Thyroid gland (tissue), 4 donors: ENCODE measurements around the gene SERPINA12. TPM values are rescaled to one million over a fixed set of nuclear protein-coding genes. Genes with fewer than 3 reads are reported as not detected.

Experiments used
- DNase-seq, 2 donors: peaks; one replicate each; pipeline ENCODE4 v3.0.0-alpha.2; 2019
- H3K27ac ChIP-seq, 3 donors: fragments of 200-600 bp; sonication (generic); 1 replicate in 2 of 3; 2 replicates in 1 of 3; pipeline ENCODE4 v1.5.1; 2016 to 2019; ENCODE audit warnings: mild to moderate bottlenecking in 1 of 3, moderate library complexity in 1 of 3
- H3K27me3 ChIP-seq: fragments of 200-600 bp; sonication (generic); one replicate; pipeline ENCODE4 v1.5.1; 2019
- H3K36me3 ChIP-seq, 2 donors: fragments of 200-600 bp; sonication (generic); one replicate each; pipeline ENCODE4 v1.5.1; 2016 to 2019
- H3K4me1 ChIP-seq, 2 donors: fragments of 200-600 bp; sonication (generic); one replicate each; pipeline ENCODE4 v1.5.1; 2017 to 2019
- H3K4me3 ChIP-seq, 3 donors: fragments of 200-600 bp; sonication (generic); replicated peaks in 1 of 3; 1 replicate in 2 of 3; 2 replicates in 1 of 3; pipeline ENCODE4 v1.5.1; 2016; ENCODE audit warnings: mild to moderate bottlenecking in 1 of 3
- H3K9me3 ChIP-seq: fragments of 200-600 bp; sonication (generic); one replicate; pipeline ENCODE4 v1.5.1; 2017
- POLR2A ChIP-seq, 2 donors: fragments of 450-650 bp; IDR thresholded peaks; one replicate each; pipeline ENCODE4 v1.6.1; 2017; ENCODE audit warnings: antibody characterized with exemption in 2 of 2, mild to moderate bottlenecking in 2 of 2, moderate library complexity in 1 of 2
- WGBS, 2 donors: methylation state at CpG; one replicate each; pipeline ENCODE4 v1.1.5; 2017; 5-methylcytosine and 5-hydroxymethylcytosine counted together
- intact Hi-C: fragments of 100-400 bp; cut with DNase I; formaldehyde crosslinking; loops from one replicate; pipeline ENCODE4 v1.15.1; 2023
- total RNA-seq, 4 donors: library from RNA; depleted of rRNA; stranded (reverse); fragments of >200 nt; gene quantifications; one replicate each; pipeline ENCODE4 v1.2.3, GENCODE V29; 2016
- TF ChIP-seq, protein P1 (sequence below), 6 experiments: fragments of 200-600 bp in 3 of 6; fragments of 450-650 bp in 3 of 6; sonication (generic) in 3 of 6; IDR thresholded peaks; one replicate each; pipeline ENCODE4 v1.5.1; 2016 to 2019; ENCODE audit warnings: antibody characterized with exemption in 6 of 6, mild to moderate bottlenecking in 2 of 6, inconsistent platforms in 1 of 6, moderate library complexity in 1 of 6

Gene SERPINA12
- total RNA-seq, 4 donors from 2014 or later = not detected

DNA sequence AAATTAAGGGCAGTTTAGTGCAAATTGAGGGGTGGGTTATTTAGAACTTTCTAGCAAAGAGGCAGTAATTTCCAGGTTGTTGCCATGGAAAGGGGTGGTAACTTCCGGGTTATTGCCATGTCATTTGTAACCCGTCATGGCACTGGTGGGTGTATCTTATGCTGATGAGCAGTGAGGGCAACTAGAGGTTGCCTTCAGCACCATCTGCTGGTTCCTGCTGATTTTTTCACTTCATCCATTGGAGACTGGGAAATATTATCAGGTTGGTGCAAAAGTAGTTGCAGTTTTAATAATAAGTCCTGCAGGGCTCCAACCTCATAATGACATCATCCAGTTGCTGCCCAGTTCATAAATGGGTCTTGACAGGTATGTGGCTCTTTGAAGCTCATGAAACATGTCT lies 27.6 kb upstream of the SERPINA12 start:
- Histone ChIP-seq H3K9me3 (no peaks in the 10 kb centered on the region), H3K4me3 (no peak overlapping the region), H3K4me1 (no peaks in the 10 kb centered on the region), H3K27me3 (no peaks in the 10 kb centered on the region), H3K27ac (no peak overlapping the region), H3K36me3 (no peaks in the 10 kb centered on the region)
- intact Hi-C loops = no loop called here
- TF ChIP-seq, protein P1, sequence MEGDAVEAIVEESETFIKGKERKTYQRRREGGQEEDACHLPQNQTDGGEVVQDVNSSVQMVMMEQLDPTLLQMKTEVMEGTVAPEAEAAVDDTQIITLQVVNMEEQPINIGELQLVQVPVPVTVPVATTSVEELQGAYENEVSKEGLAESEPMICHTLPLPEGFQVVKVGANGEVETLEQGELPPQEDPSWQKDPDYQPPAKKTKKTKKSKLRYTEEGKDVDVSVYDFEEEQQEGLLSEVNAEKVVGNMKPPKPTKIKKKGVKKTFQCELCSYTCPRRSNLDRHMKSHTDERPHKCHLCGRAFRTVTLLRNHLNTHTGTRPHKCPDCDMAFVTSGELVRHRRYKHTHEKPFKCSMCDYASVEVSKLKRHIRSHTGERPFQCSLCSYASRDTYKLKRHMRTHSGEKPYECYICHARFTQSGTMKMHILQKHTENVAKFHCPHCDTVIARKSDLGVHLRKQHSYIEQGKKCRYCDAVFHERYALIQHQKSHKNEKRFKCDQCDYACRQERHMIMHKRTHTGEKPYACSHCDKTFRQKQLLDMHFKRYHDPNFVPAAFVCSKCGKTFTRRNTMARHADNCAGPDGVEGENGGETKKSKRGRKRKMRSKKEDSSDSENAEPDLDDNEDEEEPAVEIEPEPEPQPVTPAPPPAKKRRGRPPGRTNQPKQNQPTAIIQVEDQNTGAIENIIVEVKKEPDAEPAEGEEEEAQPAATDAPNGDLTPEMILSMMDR (IDR thresholded peaks at IDR 0.05) = no peak
- TF ChIP-seq POLR2A (IDR thresholded peaks at IDR 0.05) = no peak
- no peak for DNase-seq
- 56 to 74% methylated on average over 2 of the region's 2 CpGs for WGBS, 2 donors

DNA sequence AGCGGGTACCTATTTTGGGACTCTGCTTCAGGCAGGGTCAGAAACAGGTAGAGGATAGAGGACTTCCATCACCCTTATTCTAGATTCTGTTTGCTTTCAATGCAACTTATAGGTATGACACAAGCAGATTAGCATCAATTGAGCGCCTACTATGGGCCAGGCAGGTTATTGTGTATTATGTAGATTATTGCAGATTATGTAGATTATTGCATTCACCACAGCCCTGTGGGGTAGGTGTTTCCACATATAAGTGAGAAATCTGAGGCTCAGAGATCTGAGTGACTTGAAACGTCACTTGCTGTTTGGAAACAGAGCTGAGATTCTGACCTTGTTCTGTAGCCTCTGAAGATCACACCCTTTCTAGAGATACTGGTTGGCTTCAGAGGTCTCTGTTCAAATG lies 26.2 kb upstream of the SERPINA12 start:
- WGBS, 2 donors = 82 to 85% methylated on average over 2 to 3 of the region's 3 CpGs
- no peak for DNase-seq
- TF ChIP-seq POLR2A (IDR thresholded peaks at IDR 0.05) = no peak
- TF ChIP-seq, protein P1 (IDR thresholded peaks at IDR 0.05) = no peak
- Histone ChIP-seq H3K27me3 (no peaks in the 10 kb centered on the region), H3K36me3 (no peaks in the 10 kb centered on the region), H3K4me3 (no peak overlapping the region), H3K9me3 (no peaks in the 10 kb centered on the region), H3K4me1 (no peaks in the 10 kb centered on the region), H3K27ac (no peak overlapping the region)
- intact Hi-C loops = no loop called here

DNA sequence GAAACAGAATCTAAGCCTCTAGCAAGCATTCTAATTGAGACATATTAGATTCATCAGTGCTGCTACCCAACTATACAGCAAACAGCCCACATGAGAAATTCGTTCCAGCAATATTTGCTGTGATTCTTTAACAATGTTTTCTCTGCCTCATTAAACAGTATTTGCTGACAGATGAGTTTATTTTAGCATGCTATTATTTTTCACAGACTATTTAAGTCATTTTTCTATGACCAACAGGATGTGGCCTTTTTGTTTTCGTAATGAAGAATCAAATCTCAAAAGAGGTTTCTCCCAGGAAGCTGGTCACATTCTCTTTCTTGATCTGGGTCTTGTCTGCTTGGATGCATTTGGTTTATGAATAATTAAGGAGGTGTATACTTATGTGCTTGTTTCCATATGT lies 23.2 kb upstream of the SERPINA12 start:
- DNase-seq = no peak
- 57 to 61% methylated on average over 2 of the region's 2 CpGs for WGBS, 2 donors
- no peaks in the 10 kb centered on the region for H3K27me3 ChIP-seq
- H3K4me3 ChIP-seq = no peak overlapping the region
- TF ChIP-seq POLR2A (IDR thresholded peaks at IDR 0.05) = no peak
- TF ChIP-seq, protein P1 (IDR thresholded peaks at IDR 0.05) = no peak
- intact Hi-C loops = no loop called here
- no peaks in the 10 kb centered on the region for H3K4me1 ChIP-seq
- H3K36me3 ChIP-seq = no peaks in the 10 kb centered on the region
- H3K9me3 ChIP-seq = no peaks in the 10 kb centered on the region
- H3K27ac ChIP-seq = no peak overlapping the region

DNA sequence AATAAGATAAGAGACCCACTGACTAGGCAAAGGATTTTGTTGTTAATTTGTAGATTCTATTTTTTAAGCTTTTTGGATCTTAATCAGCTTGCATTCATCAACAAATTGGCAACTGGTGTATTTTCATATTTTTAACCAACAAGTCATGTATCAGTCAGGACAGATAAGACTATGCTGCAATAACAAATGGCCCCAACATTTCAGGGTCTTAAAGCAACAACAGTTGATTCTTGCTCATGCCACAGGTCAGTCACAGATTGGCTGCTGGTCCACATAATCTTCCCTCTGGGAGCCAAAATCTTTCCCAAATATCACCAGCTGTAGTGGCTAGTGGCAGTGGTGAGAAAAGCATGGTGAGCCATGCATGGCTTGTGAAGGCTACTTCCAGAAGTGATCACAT lies 21.9 kb upstream of the SERPINA12 start:
- no peak overlapping the region for H3K4me3 ChIP-seq
- H3K9me3 ChIP-seq = no peaks in the 10 kb centered on the region
- TF ChIP-seq, protein P1 (IDR thresholded peaks at IDR 0.05) = no peak
- TF ChIP-seq POLR2A (IDR thresholded peaks at IDR 0.05) = no peak
- no peaks in the 10 kb centered on the region for H3K36me3 ChIP-seq
- H3K27ac ChIP-seq = no peak overlapping the region
- H3K27me3 ChIP-seq = no peaks in the 10 kb centered on the region
- intact Hi-C loops = no loop called here
- no peaks in the 10 kb centered on the region for H3K4me1 ChIP-seq
- no peak for DNase-seq

DNA sequence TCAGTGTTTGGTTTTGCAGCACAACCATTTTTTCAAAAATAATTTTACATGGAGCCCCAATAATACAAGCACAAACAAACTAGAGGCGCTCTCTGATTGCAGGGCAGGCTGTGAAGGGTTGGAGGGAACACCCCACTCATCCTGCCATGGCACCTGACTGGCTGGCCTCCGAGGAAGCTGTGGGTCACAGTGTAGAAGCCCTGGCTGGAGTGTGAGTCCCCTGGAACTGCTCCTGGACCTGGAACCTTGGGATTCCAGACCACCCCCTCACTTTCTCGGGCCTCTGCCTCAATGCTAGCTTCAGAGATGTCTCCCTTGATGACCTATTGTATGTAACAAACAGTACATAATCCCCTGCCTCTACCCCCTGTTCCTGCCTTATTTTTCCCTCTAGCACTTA lies 14.8 kb upstream of the SERPINA12 start:
- DNase-seq = no peak
- H3K4me3 ChIP-seq = no peak overlapping the region
- TF ChIP-seq, protein P1 (IDR thresholded peaks at IDR 0.05) = no peak
- TF ChIP-seq POLR2A (IDR thresholded peaks at IDR 0.05) = no peak

More for the DNA sequence above, 14.8 kb upstream of the SERPINA12 start:
- intact Hi-C loops = no loop called here
- 59 to 63% methylated on average over 3 of the region's 3 CpGs for WGBS, 2 donors
- H3K27me3 ChIP-seq = no peaks in the 10 kb centered on the region
- no peaks in the 10 kb centered on the region for H3K9me3 ChIP-seq
- H3K27ac ChIP-seq = no peak overlapping the region
- H3K36me3 ChIP-seq = no peaks in the 10 kb centered on the region
- no peaks in the 10 kb centered on the region for H3K4me1 ChIP-seq
